H1 (cell line): ENCODE measurements around the gene SH3RF3. TPM values are rescaled to one million over a fixed set of nuclear protein-coding genes. Genes with fewer than 3 reads are reported as not detected.

Source experiments
- CTCF ChIA-PET: fragments of 300-600 bp; sonication (Branson Sonifier 250); formaldehyde crosslinking; loops from one replicate; lab custom pipeline; 2021; ENCODE audit not compliant: partially characterized antibody; lab: Charles Lee
- POLR2A ChIA-PET: fragments of 300-600 bp; sonication (Branson Sonifier 250); formaldehyde crosslinking; loops from one replicate; lab custom pipeline; 2021; ENCODE audit warnings: inconsistent platforms; ENCODE audit not compliant: partially characterized antibody; lab: Charles Lee
- DNase-seq, 2 experiments: peaks; one replicate each; pipeline versions ENCODE4 v3.0.0 to v3.0.0-alpha.2; 2010 to 2022; ENCODE audit warnings: low spot score in 2 of 2, low read depth in 1 of 2, mixed read lengths in 1 of 2
- FAIRE-seq: peaks from 2 replicates; lab custom pipeline; 2011; peaks lifted over from hg19 to GRCh38; lab: Jason Lieb, UNC
- H2AFZ ChIP-seq: 2 replicates; pipeline ENCODE4 v1.8.1; 2012; ENCODE audit warnings: low read length, inconsistent platforms
- H2AK5ac ChIP-seq: 2 replicates; pipeline ENCODE4 v1.6.1; 2013; ENCODE audit warnings: low read depth, low read length
- H2BK120ac ChIP-seq: replicated peaks from 2 replicates; pipeline ENCODE3; 2013; ENCODE audit warnings: low read depth, low read length, inconsistent platforms
- H2BK12ac ChIP-seq: 2 replicates; pipeline ENCODE4 v1.6.1; 2013; ENCODE audit warnings: low read depth, low read length
- H2BK15ac ChIP-seq: 2 replicates; pipeline ENCODE4 v1.6.1; 2013; ENCODE audit warnings: low read length
- H2BK20ac ChIP-seq: 2 replicates; pipeline ENCODE4 v1.6.1; 2013; ENCODE audit warnings: low read length
- H2BK5ac ChIP-seq: 2 replicates; pipeline ENCODE4 v1.6.1; 2013; ENCODE audit warnings: low read depth, low read length
- H3K14ac ChIP-seq: 2 replicates; pipeline ENCODE4 v1.6.1; 2013; ENCODE audit warnings: inconsistent platforms; ENCODE audit not compliant: insufficient read length
- H3K18ac ChIP-seq: 2 replicates; pipeline ENCODE4 v1.6.1; 2013; ENCODE audit warnings: low read length; ENCODE audit errors: extremely low read depth
- H3K23ac ChIP-seq: 2 replicates; pipeline ENCODE4 v1.6.1; 2013; ENCODE audit warnings: inconsistent platforms; ENCODE audit not compliant: insufficient read length
- H3K23me2 ChIP-seq: 2 replicates; pipeline ENCODE4 v1.6.1; 2013; ENCODE audit warnings: low read depth, low read length
- H3K27ac ChIP-seq: 2 replicates; pipeline ENCODE4 v1.6.1; 2011; ENCODE audit warnings: low read depth, low read length, inconsistent platforms
- H3K27me3 ChIP-seq, 4 experiments: replicated peaks in 1 of 4; 1 replicate in 1 of 4; 2 replicates in 3 of 4; pipeline versions ENCODE4 v1.6.1 to v1.8.1; 2011 to 2013; ENCODE audit warnings: low read length in 3 of 4, mild to moderate bottlenecking in 3 of 4, inconsistent platforms in 2 of 4, mixed read lengths in 2 of 4, moderate library complexity in 1 of 4; ENCODE audit not compliant: control insufficient read depth in 3 of 4, insufficient read depth in 3 of 4; ENCODE audit errors: extremely low read depth in 1 of 4
- H3K36me3 ChIP-seq, 4 experiments: 2 replicates each; pipeline versions ENCODE4 v1.6.1 to v1.8.1; 2011 to 2013; ENCODE audit warnings: mild to moderate bottlenecking in 4 of 4, low read length in 3 of 4, moderate library complexity in 2 of 4, control low read depth in 1 of 4, inconsistent platforms in 1 of 4; ENCODE audit not compliant: insufficient read depth in 4 of 4, control insufficient read depth in 2 of 4
- H3K4ac ChIP-seq: replicated peaks from 2 replicates; pipeline ENCODE3; 2013; ENCODE audit warnings: low read length, low read depth, mixed read lengths, inconsistent platforms; ENCODE audit not compliant: insufficient read length
- H3K4me1 ChIP-seq, 4 experiments: replicated peaks in 1 of 4; 1 replicate in 1 of 4; 2 replicates in 3 of 4; pipeline versions ENCODE4 v1.6.1 to v1.8.1; 2011 to 2013; ENCODE audit warnings: low read length in 3 of 4, inconsistent platforms in 2 of 4, mixed read lengths in 1 of 4; ENCODE audit not compliant: insufficient read depth in 4 of 4, control insufficient read depth in 3 of 4
- H3K4me2 ChIP-seq, 2 experiments: 2 replicates each; pipeline versions ENCODE4 v1.6.1 to v1.8.1; 2011 to 2013; ENCODE audit warnings: low read depth in 2 of 2, low read length in 2 of 2, control low read depth in 1 of 2, inconsistent platforms in 1 of 2, mild to moderate bottlenecking in 1 of 2; ENCODE audit not compliant: insufficient read depth in 1 of 2
- H3K4me3 ChIP-seq, 4 experiments: fragments of 200-600, 300-600 bp in 1 of 4; sonication (generic), shearing (Covaris generic), sonication (Bioruptor Twin) in 1 of 4; 2 replicates each; pipeline versions ENCODE4 v1.5.1 to v1.8.1; 2011 to 2016; ENCODE audit warnings: low read length in 4 of 4, low read depth in 3 of 4, control low read depth in 2 of 4, inconsistent platforms in 2 of 4, mild to moderate bottlenecking in 2 of 4, mixed read lengths in 1 of 4, moderate library complexity in 1 of 4; ENCODE audit not compliant: insufficient read depth in 2 of 4; ENCODE audit errors: extremely low read depth in 1 of 4
- H3K56ac ChIP-seq: replicated peaks from 2 replicates; pipeline ENCODE3; 2013; ENCODE audit warnings: low read depth, mild to moderate bottlenecking, mixed read lengths, low read length, inconsistent platforms; ENCODE audit not compliant: insufficient read length
- H3K79me1 ChIP-seq: 2 replicates; pipeline ENCODE4 v1.6.1; 2013; ENCODE audit warnings: low read depth, low read length, control low read depth
- H3K79me2 ChIP-seq, 2 experiments: 2 replicates each; pipeline versions ENCODE4 v1.6.1 to v1.8.1; 2012 to 2013; ENCODE audit warnings: low read length in 2 of 2, mild to moderate bottlenecking in 2 of 2, inconsistent platforms in 1 of 2; ENCODE audit not compliant: insufficient read depth in 2 of 2, control insufficient read depth in 1 of 2
- H3K9ac ChIP-seq, 4 experiments: replicated peaks in 1 of 4; 1 replicate in 1 of 4; 2 replicates in 3 of 4; pipeline versions ENCODE4 v1.6.1 to v1.8.1; 2011 to 2013; ENCODE audit warnings: low read depth in 3 of 4, low read length in 3 of 4, control low read depth in 2 of 4, mild to moderate bottlenecking in 2 of 4, moderate library complexity in 2 of 4, inconsistent platforms in 1 of 4; ENCODE audit errors: extremely low read depth in 1 of 4
- H3K9me3 ChIP-seq, 2 experiments: 2 replicates each; pipeline versions ENCODE4 v1.6.1 to v1.8.1; 2012 to 2013; ENCODE audit warnings: mild to moderate bottlenecking in 2 of 2, moderate library complexity in 2 of 2, control low read depth in 1 of 2, inconsistent platforms in 1 of 2, low read depth in 1 of 2, low read length in 1 of 2, mixed read lengths in 1 of 2; ENCODE audit not compliant: insufficient read depth in 2 of 2
- H4K20me1 ChIP-seq, 2 experiments: replicated peaks in 1 of 2; 2 replicates each; pipeline versions ENCODE3 to v1.8.1; 2011 to 2013; ENCODE audit warnings: inconsistent platforms in 2 of 2, low read length in 2 of 2, mild to moderate bottlenecking in 1 of 2; ENCODE audit not compliant: insufficient read depth in 2 of 2, control insufficient read depth in 1 of 2
- H4K5ac ChIP-seq: 2 replicates; pipeline ENCODE4 v1.6.1; 2013; ENCODE audit warnings: low read length, low read depth, mixed read lengths, inconsistent platforms; ENCODE audit not compliant: insufficient read length
- H4K8ac ChIP-seq: 2 replicates; pipeline ENCODE4 v1.8.0; 2013; ENCODE audit warnings: mild to moderate bottlenecking, moderate library complexity, low read length, inconsistent platforms; ENCODE audit not compliant: insufficient read depth; ENCODE audit errors: extremely low read depth
- H4K91ac ChIP-seq: replicated peaks from 2 replicates; pipeline ENCODE3; 2013; ENCODE audit warnings: low read length, mixed read lengths, inconsistent platforms; ENCODE audit not compliant: insufficient read length
- POLR2AphosphoS5 ChIP-seq: IDR thresholded peaks from 2 replicates; pipeline ENCODE4 v1.6.1; 2011; ENCODE audit warnings: low read depth, low read length
- RAD21 ChIP-seq, 2 experiments: IDR thresholded peaks in 1 of 2; conservative IDR thresholded peaks in 1 of 2; 2 replicates each; pipeline ENCODE4 v1.6.1; 2011; ENCODE audit warnings: low read depth in 2 of 2, low read length in 2 of 2, improper control_type of control experiment in 1 of 2, inconsistent platforms in 1 of 2, mild to moderate bottlenecking in 1 of 2, moderate library complexity in 1 of 2
- RXRA ChIP-seq: IDR thresholded peaks from 2 replicates; pipeline ENCODE4 v1.6.1; 2011; ENCODE audit warnings: low read depth, mild to moderate bottlenecking, low read length, moderate library complexity; ENCODE audit not compliant: insufficient read depth
- SP2 ChIP-seq: IDR thresholded peaks from 2 replicates; pipeline ENCODE4 v1.6.1; 2012; ENCODE audit warnings: mild to moderate bottlenecking, low read length, inconsistent platforms
- ZNF274 ChIP-seq: IDR thresholded peaks from 2 replicates; pipeline ENCODE4 v1.7.0; 2012; ENCODE audit warnings: low read length, borderline replicate concordance; ENCODE audit errors: extremely low read depth
- WGBS, 2 experiments: shearing (Covaris generic) in 1 of 2; methylation state at CpG; one replicate each; pipeline versions ENCODE4 v1.1.6 to v1.1.7; 2013 to 2015; ENCODE audit warnings: low lambda C conversion rate in 2 of 2, mixed read lengths in 2 of 2, inconsistent platforms in 1 of 2, low coverage in 1 of 2, missing lambda C conversion rate in 1 of 2; ENCODE audit not compliant: insufficient replicate concordance in 2 of 2, insufficient coverage in 1 of 2, insufficient read length in 1 of 2; ENCODE audit errors: extremely low coverage in 1 of 2, missing lambda C conversion rate in 1 of 2; 5-methylcytosine and 5-hydroxymethylcytosine counted together
- polyA plus RNA-seq, 7 experiments: library from polyadenylated mRNA; depleted of rRNA in 3 of 7; stranded (reverse) in 5 of 7; unstranded in 2 of 7; fragments of >200 nt in 5 of 7; fragments of 200-250 nt in 2 of 7; gene quantifications; 1 replicate in 5 of 7; 2 replicates in 1 of 7; 4 replicates in 1 of 7; pipeline versions ENCODE4 v1.2.1 to v1.2.3, GENCODE V29; 2011 to 2013; ENCODE audit warnings: missing spikeins in 2 of 7, mixed read lengths in 2 of 7
- total RNA-seq: library from RNA; stranded (reverse); fragmentation: NEBNext Ultra II Directional; extraction: Animal tissue kit (Norgen Biotek cat#: 25700); gene quantifications from 2 replicates; pipeline ENCODE4 v1.2.1, GENCODE V29; 2021
- TF ChIP-seq, protein P1 (sequence below): IDR thresholded peaks from 2 replicates; pipeline ENCODE4 v1.6.1; 2011; ENCODE audit warnings: low read depth, mild to moderate bottlenecking, low read length; ENCODE audit not compliant: insufficient read depth

The SH3RF3 gene
- total and polyA plus RNA-seq, 2 of the 8 experiments (the other 6 are each of a cell fraction or from before 2014, with no cell fraction given): 0.11 to 0.65 TPM

DNA sequence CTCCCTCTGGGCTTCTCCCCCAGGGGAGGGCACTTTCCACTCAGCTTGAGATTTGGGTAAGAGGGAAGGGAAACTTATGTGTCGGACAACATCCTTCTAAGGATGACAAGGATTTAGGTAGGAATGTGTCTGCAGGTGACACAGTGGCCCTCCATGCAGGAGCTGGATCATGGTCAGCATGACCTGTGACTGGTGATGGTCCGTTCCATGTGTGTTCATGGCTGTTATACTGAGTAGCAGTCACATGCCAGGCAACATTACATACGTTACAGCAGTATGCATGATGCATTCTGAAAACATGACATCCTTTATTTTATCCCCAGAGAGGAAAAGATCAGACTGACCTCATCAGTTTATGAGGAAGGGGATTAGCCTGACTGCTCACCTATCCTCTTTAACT, 292.6 kb downstream of the SH3RF3 start:
- TF ChIP-seq POLR2AphosphoS5 (no peak), RAD21 (IDR thresholded peaks at IDR 0.05 in 1 of 2, conservative IDR thresholded peaks at IDR 0.05 in 1 of 2; ENCODE audit: low read depth in 2 of 2, low read length in 2 of 2) (no peak), RXRA (no peak), ZNF274 (no peak), SP2 (no peak)
- TF ChIP-seq, protein P1, sequence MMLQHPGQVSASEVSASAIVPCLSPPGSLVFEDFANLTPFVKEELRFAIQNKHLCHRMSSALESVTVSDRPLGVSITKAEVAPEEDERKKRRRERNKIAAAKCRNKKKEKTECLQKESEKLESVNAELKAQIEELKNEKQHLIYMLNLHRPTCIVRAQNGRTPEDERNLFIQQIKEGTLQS: no peak
- H4K5ac ChIP-seq: no peak overlapping the region
- no peaks in the 10 kb centered on the region for H3K27me3 ChIP-seq
- no peak overlapping the region for H2BK120ac ChIP-seq
- no peaks in the 10 kb centered on the region for H3K36me3 ChIP-seq
- H3K4me2 ChIP-seq: no peak overlapping the region
- 90% methylated on average over 3 of the region's 3 CpGs; no CpG with 5 or more reads in 1 of the 2 experiments for WGBS, 2 experiments
- no peak overlapping the region for H3K18ac ChIP-seq
- H3K23ac ChIP-seq: no peak overlapping the region
- no peak overlapping the region for H2BK5ac ChIP-seq
- no peaks in the 10 kb centered on the region for H3K9me3 ChIP-seq
- no peaks in the 10 kb centered on the region for H3K79me1 ChIP-seq
- H3K14ac ChIP-seq: no peak overlapping the region
- H4K91ac ChIP-seq: no peak overlapping the region
- FAIRE-seq (no peak), DNase-seq (no peak)
- no peak overlapping the region for H3K9ac ChIP-seq
- H3K23me2 ChIP-seq: no peaks in the 10 kb centered on the region
- no peak overlapping the region for H3K4ac ChIP-seq
- no peaks in the 10 kb centered on the region; a peak in 1 of 7 replicates for H3K4me1 ChIP-seq
- POLR2A ChIA-PET: no interaction called here
- CTCF ChIA-PET: interaction anchor here (1.0 to 2.8 kb wide), 2 partner anchors 73 to 89 kb away, joined by 3 to 11 read pairs; no protein-coding TSS in a partner anchor
- no peak overlapping the region for H4K8ac ChIP-seq
- H3K56ac ChIP-seq: no peak overlapping the region
- no peak overlapping the region for H3K27ac ChIP-seq
- no peaks in the 10 kb centered on the region for H4K20me1 ChIP-seq
- no peak overlapping the region for H3K4me3 ChIP-seq
- H2BK20ac ChIP-seq: no peak overlapping the region
- H2AK5ac ChIP-seq: no peak overlapping the region
- no peaks in the 10 kb centered on the region for H3K79me2 ChIP-seq
- H2AFZ ChIP-seq: no peak overlapping the region
- no peak overlapping the region for H2BK15ac ChIP-seq
- no peak overlapping the region for H2BK12ac ChIP-seq
